ENCODE measurements around the gene CENPS.

- no peak for TF ChIP-seq POLR2AphosphoS5 (IDR thresholded peaks at IDR 0.05)
- TF ChIP-seq CTCF (IDR thresholded peaks at IDR 0.05): no peak
- TF ChIP-seq POLR2A (IDR thresholded peaks at IDR 0.05): no peak
Measured at GRCh38 chr1:10456661-10457060, 26.4 kb downstream of the CENPS start.
